HG03025 (cell line): ENCODE results near the gene FRS2.

Source experiments
- ATAC-seq: cut with Tn5 transposase; IDR thresholded peaks from one replicate; pipeline ENCODE4 v1.9.1; 2021; ENCODE audit warnings: mild to moderate bottlenecking, moderate library complexity; ENCODE audit not compliant: unreplicated experiment, low FRiP score

The FRS2 gene

GRCh38 chr12:69613351-69613750 is 143.2 kb downstream of the FRS2 start:
- ATAC-seq, result no peak

GRCh38 chr12:69616025-69616424 is 145.8 kb downstream of the FRS2 start:
- ATAC-seq, result no peak

DNA sequence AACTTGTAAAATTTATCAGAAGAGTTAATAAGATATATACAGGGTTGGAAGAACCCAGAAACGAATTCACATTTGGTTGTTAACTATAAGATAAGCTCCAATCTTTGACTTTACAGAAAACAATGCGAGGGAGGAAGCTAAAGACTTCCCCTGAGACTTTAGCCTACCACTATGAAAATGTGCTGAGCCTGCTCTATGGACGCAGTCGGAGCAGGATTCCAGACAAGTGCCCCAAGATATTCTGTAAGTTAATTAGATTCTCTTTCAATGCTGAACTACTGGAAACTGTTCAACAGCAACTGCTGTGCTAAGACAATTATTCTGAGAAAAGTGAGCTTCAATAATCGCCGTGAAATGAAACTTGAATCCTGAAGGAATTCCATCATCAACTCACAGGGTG is 148.9 kb downstream of the FRS2 start:
- ATAC-seq, result no peak

DNA sequence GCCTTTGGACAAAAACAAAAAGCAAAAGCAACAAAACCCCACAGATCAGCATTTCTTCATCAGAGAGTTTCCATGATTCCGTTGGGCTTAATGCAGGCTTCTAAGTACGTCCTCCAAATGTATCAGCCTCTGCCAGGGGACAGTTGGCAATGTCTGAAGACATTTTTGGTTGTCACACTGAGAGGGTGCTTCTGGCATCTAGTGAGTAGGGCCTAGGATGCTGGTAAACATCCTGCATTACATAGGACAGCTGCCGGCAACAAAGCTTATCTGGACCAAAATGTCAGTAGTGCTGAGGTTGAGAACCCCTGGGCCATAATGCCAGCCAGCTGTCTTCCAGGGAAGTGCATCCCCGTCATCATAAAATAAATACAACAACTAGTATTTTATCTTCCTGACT is 149.9 kb downstream of the FRS2 start:
- ATAC-seq, result no peak

DNA sequence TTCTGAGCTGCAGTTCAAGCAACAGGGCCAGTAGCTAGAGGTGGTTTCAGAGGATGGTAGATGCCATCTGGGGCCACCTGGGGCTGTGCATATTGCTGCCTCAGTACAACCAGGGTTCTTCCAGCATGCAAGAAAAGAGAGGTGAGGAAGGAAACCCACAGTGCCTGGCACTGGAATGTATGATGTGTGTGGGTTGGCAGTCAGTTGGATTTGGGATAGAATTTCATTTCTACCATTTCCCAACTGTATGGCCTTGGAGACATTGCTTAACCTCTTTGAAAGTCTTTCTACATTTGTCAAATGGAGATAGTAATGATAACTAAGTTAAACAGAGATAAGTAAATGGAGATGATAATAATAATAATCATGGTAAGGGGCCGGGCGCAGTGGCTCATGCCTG is 150.7 kb downstream of the FRS2 start:
- no peak for ATAC-seq

DNA sequence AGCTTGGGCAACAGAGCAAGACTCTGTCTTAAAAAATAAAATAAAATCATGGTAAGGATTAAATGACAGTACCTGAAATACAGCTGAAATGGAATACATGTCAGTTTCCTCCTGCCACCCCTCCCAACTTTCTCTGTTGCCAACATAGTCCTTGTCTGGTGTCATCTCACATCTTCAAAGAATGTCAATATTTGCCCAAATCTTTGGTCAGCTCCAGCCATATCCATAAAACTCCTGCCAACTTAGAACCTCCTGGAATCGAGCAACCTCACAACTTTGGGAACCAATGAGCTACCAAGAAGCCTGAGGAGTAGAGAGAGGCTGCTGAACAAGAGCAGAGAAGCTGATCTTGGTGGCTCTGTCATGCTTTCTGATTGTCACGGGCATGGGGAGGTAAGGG is 151.4 kb downstream of the FRS2 start:
- no peak for ATAC-seq

DNA sequence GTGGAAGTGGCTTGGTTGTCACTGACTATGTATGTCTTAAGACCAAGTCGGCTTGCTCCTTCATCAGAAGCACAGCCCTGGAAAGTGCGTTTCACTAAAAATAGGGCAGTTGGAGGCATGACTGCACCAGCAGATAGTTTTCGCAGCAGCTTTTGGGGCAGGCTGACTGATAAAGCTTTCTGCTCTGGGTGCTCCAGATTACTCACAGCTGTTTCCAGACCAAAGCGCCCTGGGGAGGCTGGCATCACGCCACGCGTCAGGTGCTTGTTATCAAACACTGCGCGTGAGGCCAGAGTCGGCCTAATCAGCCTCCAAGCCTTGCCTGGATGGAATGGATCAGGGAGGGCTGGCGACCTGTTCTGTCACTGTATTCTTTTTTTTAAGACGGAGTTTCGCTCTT is 153.8 kb downstream of the FRS2 start:
- no peak for ATAC-seq

GRCh38 chr12:69627501-69627900 is 157.3 kb downstream of the FRS2 start:
- no peak for ATAC-seq
